Superior temporal gyrus (tissue), 1 donor: Measurements from ENCODE around the gene GPATCH4.
"Not testable (repeated sequence)": the region's sequence is repeated elsewhere in the genome, so short reads cannot be mapped to it uniquely, and the experiment has no call there.

Experiments used
- DNase-seq: peaks from one replicate; pipeline ENCODE4 v3.0.0-alpha.2; 2016; ENCODE audit errors: extremely low spot score

Gene GPATCH4

GRCh38 chr1:156577550-156577949, 23.7 kb downstream of the GPATCH4 start:
- no peak for DNase-seq

GRCh38 chr1:156574039-156574633, 27.1 kb downstream of the GPATCH4 start:
- no peak for DNase-seq

- DNase-seq, result no peak
These were observed 28.6 kb downstream of the GPATCH4 start for GRCh38 chr1:156572663-156573018.

- peak; percentile 81 for DNase-seq
These were observed 29.2 kb downstream of the GPATCH4 start, which contains the start of gene IQGAP3 for GRCh38 chr1:156571919-156572662. Gene IQGAP3, minus strand, starts transcription at chr1:156572565. Its CDS starts 36 bp downstream, at chr1:156572529.

GRCh38 chr1:156571261-156571852, 29.9 kb downstream of the GPATCH4 start:
- no peak for DNase-seq

GRCh38 chr1:156566436-156566835, 34.8 kb downstream of the GPATCH4 start:
- no peak for DNase-seq

- DNase-seq, result no peak
These were observed 35.8 kb downstream of the GPATCH4 start for GRCh38 chr1:156565519-156565918.

- DNase-seq, result no peak
These were observed 40.6 kb downstream of the GPATCH4 start for GRCh38 chr1:156560585-156561163.

- DNase-seq, result no peak
These were observed 41.4 kb downstream of the GPATCH4 start for GRCh38 chr1:156559797-156560385.

GRCh38 chr1:156559086-156559796, 42.0 kb downstream of the GPATCH4 start:
- DNase-seq, result no peak

GRCh38 chr1:156556354-156556753, 44.9 kb downstream of the GPATCH4 start:
- no peak for DNase-seq

GRCh38 chr1:156555715-156556114, 45.6 kb downstream of the GPATCH4 start:
- no peak for DNase-seq

- no peak for DNase-seq
These were observed 46.3 kb downstream of the GPATCH4 start for GRCh38 chr1:156554971-156555370.

- DNase-seq, result no peak
These were observed 47.3 kb downstream of the GPATCH4 start for GRCh38 chr1:156553860-156554485.

GRCh38 chr1:156552937-156553336, 48.3 kb downstream of the GPATCH4 start:
- not testable (repeated sequence) for DNase-seq

GRCh38 chr1:156552518-156552917, 48.8 kb downstream of the GPATCH4 start:
- DNase-seq, result no peak

- no peak for DNase-seq
These were observed 49.4 kb downstream of the GPATCH4 start for GRCh38 chr1:156551869-156552268.

- no peak for DNase-seq
These were observed 50.1 kb downstream of the GPATCH4 start for GRCh38 chr1:156551066-156551643.

GRCh38 chr1:156550346-156550745, 50.9 kb downstream of the GPATCH4 start:
- DNase-seq, result no peak

- DNase-seq, result no peak
These were observed 51.4 kb downstream of the GPATCH4 start for GRCh38 chr1:156549831-156550230.

- no peak for DNase-seq
These were observed 51.9 kb downstream of the GPATCH4 start for GRCh38 chr1:156549390-156549789.
